ENCODE data around the gene ROBO1.

DNA sequence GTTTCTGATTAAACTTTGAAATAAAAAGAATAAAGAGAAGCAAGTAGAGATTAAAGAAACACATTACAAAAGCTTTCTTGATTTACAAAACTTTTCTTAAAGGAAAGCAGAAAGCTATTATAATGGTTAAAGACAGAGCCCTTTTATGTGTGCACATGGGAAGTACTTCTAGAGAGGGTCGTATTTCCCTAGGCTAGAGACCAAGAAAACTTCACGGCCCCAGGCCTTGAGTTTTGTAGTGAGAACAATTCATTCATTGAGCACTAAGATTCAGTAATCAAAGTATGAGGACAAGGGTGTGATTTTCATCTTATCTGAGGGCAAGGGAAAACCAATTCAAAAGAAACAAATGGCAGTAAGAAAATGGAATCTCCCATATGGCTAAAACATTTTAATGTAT is 854.1 kb downstream of the ROBO1 start:
- TF ChIP-seq, protein P1, sequence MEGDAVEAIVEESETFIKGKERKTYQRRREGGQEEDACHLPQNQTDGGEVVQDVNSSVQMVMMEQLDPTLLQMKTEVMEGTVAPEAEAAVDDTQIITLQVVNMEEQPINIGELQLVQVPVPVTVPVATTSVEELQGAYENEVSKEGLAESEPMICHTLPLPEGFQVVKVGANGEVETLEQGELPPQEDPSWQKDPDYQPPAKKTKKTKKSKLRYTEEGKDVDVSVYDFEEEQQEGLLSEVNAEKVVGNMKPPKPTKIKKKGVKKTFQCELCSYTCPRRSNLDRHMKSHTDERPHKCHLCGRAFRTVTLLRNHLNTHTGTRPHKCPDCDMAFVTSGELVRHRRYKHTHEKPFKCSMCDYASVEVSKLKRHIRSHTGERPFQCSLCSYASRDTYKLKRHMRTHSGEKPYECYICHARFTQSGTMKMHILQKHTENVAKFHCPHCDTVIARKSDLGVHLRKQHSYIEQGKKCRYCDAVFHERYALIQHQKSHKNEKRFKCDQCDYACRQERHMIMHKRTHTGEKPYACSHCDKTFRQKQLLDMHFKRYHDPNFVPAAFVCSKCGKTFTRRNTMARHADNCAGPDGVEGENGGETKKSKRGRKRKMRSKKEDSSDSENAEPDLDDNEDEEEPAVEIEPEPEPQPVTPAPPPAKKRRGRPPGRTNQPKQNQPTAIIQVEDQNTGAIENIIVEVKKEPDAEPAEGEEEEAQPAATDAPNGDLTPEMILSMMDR (IDR thresholded peaks at IDR 0.05): no peak
- no peak for TF ChIP-seq POLR2A (IDR thresholded peaks at IDR 0.05)
